GM23338 (cell line): ENCODE results near the gene TMEM61. TPM values are rescaled to one million over a fixed set of nuclear protein-coding genes. Genes with fewer than 3 reads are reported as not detected.

Experiments used
- ATAC-seq: fragments of 200-7000 bp; cut with Tn5 transposase; 3 replicates; pipeline ENCODE4 v1.9.1; 2020
- DNase-seq: peaks from one replicate; pipeline ENCODE4 v3.0.0-alpha.2; 2015; ENCODE audit warnings: low spot score
- H2AFZ ChIP-seq: fragments of 200-600 bp; sonication (generic); 2 replicates; pipeline ENCODE4 v1.8.0; 2016; ENCODE audit warnings: antibody characterized with exemption, mild to moderate bottlenecking, moderate library complexity
- H3F3A ChIP-seq: fragments of 200-600 bp; sonication (generic); replicated peaks from 2 replicates; pipeline ENCODE4 v1.8.0; 2017; ENCODE audit warnings: antibody characterized with exemption, mixed run types, low read depth
- H3K27ac ChIP-seq: fragments of 200-600 bp; sonication (generic); 2 replicates; pipeline ENCODE4 v1.6.1; 2016; ENCODE audit warnings: low read depth
- H3K27me3 ChIP-seq: fragments of 200-600 bp; sonication (generic); 2 replicates; pipeline ENCODE4 v1.8.0; 2016; ENCODE audit warnings: mild to moderate bottlenecking, mixed run types, moderate library complexity; ENCODE audit not compliant: insufficient read depth
- H3K36me3 ChIP-seq: fragments of 200-600 bp; sonication (generic); 2 replicates; pipeline ENCODE4 v1.8.0; 2016; ENCODE audit warnings: mild to moderate bottlenecking; ENCODE audit not compliant: insufficient read depth
- H3K4me1 ChIP-seq: fragments of 200-600 bp; sonication (generic); 2 replicates; pipeline ENCODE4 v1.8.0; 2016; ENCODE audit warnings: mild to moderate bottlenecking, moderate library complexity; ENCODE audit not compliant: insufficient read depth
- H3K4me2 ChIP-seq: fragments of 200-600 bp; sonication (generic); 2 replicates; pipeline ENCODE4 v1.7.1; 2017; ENCODE audit warnings: mixed run types
- H3K4me3 ChIP-seq: fragments of 200-600 bp; sonication (generic); 2 replicates; pipeline ENCODE4 v1.6.1; 2016; ENCODE audit warnings: mixed run types
- H3K79me2 ChIP-seq: fragments of 200-600 bp; sonication (generic); replicated peaks from 2 replicates; pipeline ENCODE4 v1.8.0; 2017; ENCODE audit warnings: mild to moderate bottlenecking; ENCODE audit not compliant: insufficient read depth
- H3K9me2 ChIP-seq: fragments of 200-600 bp; sonication (generic); 2 replicates; pipeline ENCODE4 v1.8.0; 2017; ENCODE audit not compliant: insufficient read depth
- H4K20me1 ChIP-seq: fragments of 200-600 bp; sonication (generic); replicated peaks from 2 replicates; pipeline ENCODE4 v1.8.0; 2017; ENCODE audit warnings: mild to moderate bottlenecking; ENCODE audit not compliant: insufficient read depth
- H3K27ac Mint-ChIP-seq: 2 replicates; pipeline ENCODE4 v1.8.0; 2020; ENCODE audit warnings: inconsistent platforms, mild to moderate bottlenecking, moderate library complexity, mixed read lengths
- H3K27me3 Mint-ChIP-seq: 3 replicates; pipeline ENCODE4 v1.8.0; 2022; ENCODE audit warnings: low read depth, mild to moderate bottlenecking, moderate library complexity, mixed read lengths, inconsistent platforms; ENCODE audit not compliant: insufficient read depth, poor library complexity
- H3K36me3 Mint-ChIP-seq: 3 replicates; pipeline ENCODE4 v1.8.0; 2021; ENCODE audit warnings: low read depth, mild to moderate bottlenecking, inconsistent platforms, moderate library complexity, mixed read lengths
- H3K4me1 Mint-ChIP-seq: 3 replicates; pipeline ENCODE4 v1.8.0; 2020; ENCODE audit warnings: mild to moderate bottlenecking, inconsistent platforms, mixed read lengths
- H3K4me3 Mint-ChIP-seq: 3 replicates; pipeline ENCODE4 v1.8.0; 2021; ENCODE audit warnings: moderate library complexity, mild to moderate bottlenecking, inconsistent platforms, mixed read lengths
- H3K9me3 Mint-ChIP-seq: 3 replicates; pipeline ENCODE4 v1.8.0; 2020; ENCODE audit warnings: moderate library complexity, mild to moderate bottlenecking, inconsistent platforms, mixed read lengths
- CREB1 ChIP-seq: fragments of 250-450 bp; sonication (Bioruptor Pico); IDR thresholded peaks from 2 replicates; pipeline ENCODE4 v1.5.0; 2020; ENCODE audit warnings: low read depth, mild to moderate bottlenecking, moderate library complexity
- ETS1 ChIP-seq: IDR thresholded peaks from 2 replicates; pipeline ENCODE4 v1.6.1; 2016; ENCODE audit warnings: antibody characterized with exemption
- EZH2 ChIP-seq: fragments of 200-600 bp; sonication (generic); IDR thresholded peaks from one replicate; pipeline ENCODE4 v1.8.0; 2017; ENCODE audit warnings: antibody characterized with exemption, mild to moderate bottlenecking, low read depth; ENCODE audit not compliant: unreplicated experiment
- EZH2phosphoT487 ChIP-seq: fragments of 200-600 bp; sonication (generic); IDR thresholded peaks from one replicate; pipeline ENCODE4 v1.8.1; 2018; ENCODE audit warnings: antibody characterized with exemption; ENCODE audit not compliant: unreplicated experiment
- NANOG ChIP-seq: IDR thresholded peaks from 2 replicates; pipeline ENCODE4 v1.6.1; 2016; ENCODE audit warnings: antibody characterized with exemption, borderline replicate concordance
- POLR2AphosphoS5 ChIP-seq: IDR thresholded peaks from 2 replicates; pipeline ENCODE4 v1.6.1; 2016; ENCODE audit warnings: antibody characterized with exemption, low read depth
- polyA plus RNA-seq: library from polyadenylated mRNA; unstranded; fragments of >200 nt; fragmentation: Nextera tagmentation; extraction: Ambion mirVana; gene quantifications from 2 replicates; pipeline ENCODE4 v1.2.1, GENCODE V29; 2016
- total RNA-seq: library from RNA; depleted of rRNA; stranded (reverse); fragments of >200 nt; shearing (Covaris generic); gene quantifications from 2 replicates; pipeline ENCODE4 v1.2.3, GENCODE V29; 2014
- TF ChIP-seq, protein P1 (sequence below): IDR thresholded peaks from one replicate; pipeline ENCODE4 v1.6.1; 2018; ENCODE audit warnings: antibody characterized with exemption; ENCODE audit not compliant: unreplicated experiment
- TF ChIP-seq, protein P2 (sequence below), 2 experiments: fragments of 200-600 bp in 1 of 2; sonication (generic) in 1 of 2; conservative IDR thresholded peaks; 2 replicates each; pipeline versions ENCODE4 v1.5.1 to v1.6.1; 2016 to 2017; ENCODE audit warnings: antibody characterized with exemption in 2 of 2, low read depth in 2 of 2, mild to moderate bottlenecking in 2 of 2, moderate library complexity in 1 of 2
- TF ChIP-seq, protein P3 (sequence below): fragments of 250-450 bp; sonication (Bioruptor Pico); IDR thresholded peaks from 2 replicates; pipeline ENCODE4 v1.5.0; 2020; ENCODE audit warnings: mild to moderate bottlenecking, moderate library complexity

The TMEM61 gene
- total and polyA plus RNA-seq, 2 experiments from 2014 or later = 2.0 to 3.6 TPM

- TF ChIP-seq POLR2AphosphoS5 (no peak), CREB1 (no peak), EZH2 (no peak), EZH2phosphoT487 (no peak), ETS1 (no peak), NANOG (no peak)
- TF ChIP-seq, protein P1, sequence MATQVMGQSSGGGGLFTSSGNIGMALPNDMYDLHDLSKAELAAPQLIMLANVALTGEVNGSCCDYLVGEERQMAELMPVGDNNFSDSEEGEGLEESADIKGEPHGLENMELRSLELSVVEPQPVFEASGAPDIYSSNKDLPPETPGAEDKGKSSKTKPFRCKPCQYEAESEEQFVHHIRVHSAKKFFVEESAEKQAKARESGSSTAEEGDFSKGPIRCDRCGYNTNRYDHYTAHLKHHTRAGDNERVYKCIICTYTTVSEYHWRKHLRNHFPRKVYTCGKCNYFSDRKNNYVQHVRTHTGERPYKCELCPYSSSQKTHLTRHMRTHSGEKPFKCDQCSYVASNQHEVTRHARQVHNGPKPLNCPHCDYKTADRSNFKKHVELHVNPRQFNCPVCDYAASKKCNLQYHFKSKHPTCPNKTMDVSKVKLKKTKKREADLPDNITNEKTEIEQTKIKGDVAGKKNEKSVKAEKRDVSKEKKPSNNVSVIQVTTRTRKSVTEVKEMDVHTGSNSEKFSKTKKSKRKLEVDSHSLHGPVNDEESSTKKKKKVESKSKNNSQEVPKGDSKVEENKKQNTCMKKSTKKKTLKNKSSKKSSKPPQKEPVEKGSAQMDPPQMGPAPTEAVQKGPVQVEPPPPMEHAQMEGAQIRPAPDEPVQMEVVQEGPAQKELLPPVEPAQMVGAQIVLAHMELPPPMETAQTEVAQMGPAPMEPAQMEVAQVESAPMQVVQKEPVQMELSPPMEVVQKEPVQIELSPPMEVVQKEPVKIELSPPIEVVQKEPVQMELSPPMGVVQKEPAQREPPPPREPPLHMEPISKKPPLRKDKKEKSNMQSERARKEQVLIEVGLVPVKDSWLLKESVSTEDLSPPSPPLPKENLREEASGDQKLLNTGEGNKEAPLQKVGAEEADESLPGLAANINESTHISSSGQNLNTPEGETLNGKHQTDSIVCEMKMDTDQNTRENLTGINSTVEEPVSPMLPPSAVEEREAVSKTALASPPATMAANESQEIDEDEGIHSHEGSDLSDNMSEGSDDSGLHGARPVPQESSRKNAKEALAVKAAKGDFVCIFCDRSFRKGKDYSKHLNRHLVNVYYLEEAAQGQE = no peak
- TF ChIP-seq, protein P2, sequence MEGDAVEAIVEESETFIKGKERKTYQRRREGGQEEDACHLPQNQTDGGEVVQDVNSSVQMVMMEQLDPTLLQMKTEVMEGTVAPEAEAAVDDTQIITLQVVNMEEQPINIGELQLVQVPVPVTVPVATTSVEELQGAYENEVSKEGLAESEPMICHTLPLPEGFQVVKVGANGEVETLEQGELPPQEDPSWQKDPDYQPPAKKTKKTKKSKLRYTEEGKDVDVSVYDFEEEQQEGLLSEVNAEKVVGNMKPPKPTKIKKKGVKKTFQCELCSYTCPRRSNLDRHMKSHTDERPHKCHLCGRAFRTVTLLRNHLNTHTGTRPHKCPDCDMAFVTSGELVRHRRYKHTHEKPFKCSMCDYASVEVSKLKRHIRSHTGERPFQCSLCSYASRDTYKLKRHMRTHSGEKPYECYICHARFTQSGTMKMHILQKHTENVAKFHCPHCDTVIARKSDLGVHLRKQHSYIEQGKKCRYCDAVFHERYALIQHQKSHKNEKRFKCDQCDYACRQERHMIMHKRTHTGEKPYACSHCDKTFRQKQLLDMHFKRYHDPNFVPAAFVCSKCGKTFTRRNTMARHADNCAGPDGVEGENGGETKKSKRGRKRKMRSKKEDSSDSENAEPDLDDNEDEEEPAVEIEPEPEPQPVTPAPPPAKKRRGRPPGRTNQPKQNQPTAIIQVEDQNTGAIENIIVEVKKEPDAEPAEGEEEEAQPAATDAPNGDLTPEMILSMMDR (conservative IDR thresholded peaks at IDR 0.05; ENCODE audit: low read depth in 2 of 2) = no peak
Measured at GRCh38 chr1:55012661-55013060, 32.2 kb downstream of the TMEM61 start (continued).

DNA sequence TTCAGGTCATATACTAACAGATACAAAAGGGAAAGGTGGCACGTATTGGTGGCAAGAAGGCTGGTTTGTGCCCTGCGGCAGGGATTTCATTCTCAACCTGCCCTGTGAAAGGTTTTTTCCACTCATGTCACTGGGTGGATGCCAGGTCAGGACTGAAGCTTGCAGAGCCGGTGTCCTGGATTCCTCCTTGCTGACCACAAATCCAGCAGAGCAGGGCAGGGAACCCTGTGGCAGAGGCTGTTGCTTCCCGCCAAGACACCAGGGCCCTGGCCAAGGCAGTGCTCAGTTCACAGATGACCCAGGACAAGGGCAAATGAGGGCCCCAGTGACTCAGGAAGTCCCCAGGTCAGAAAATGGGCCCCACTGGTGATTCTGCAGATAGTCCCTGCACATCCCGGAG is 34.7 kb downstream of the TMEM61 start:
- Histone ChIP-seq H3K4me1 (peaks cover 22% of the 10 kb centered on the region; the same call in 1 of the 2 replicates), H3K27me3 (no peaks in the 10 kb centered on the region), H3K4me2 (no peak overlapping the region), H4K20me1 (no peaks in the 10 kb centered on the region), H3K9me2 (no peaks in the 10 kb centered on the region), H3F3A (no peaks in the 10 kb centered on the region), H2AFZ (no peak overlapping the region), H3K27ac (no peak overlapping the region), H3K4me3 (no peak overlapping the region), H3K36me3 (no peaks in the 10 kb centered on the region), H3K79me2 (no peaks in the 10 kb centered on the region)
- Mint-ChIP-seq H3K27me3 (peaks cover 12% of the 10 kb centered on the region), H3K9me3 (no peaks in the 10 kb centered on the region), H3K4me3 (no peak overlapping the region), H3K36me3 (no peaks in the 10 kb centered on the region; the same call in 2 of the 3 replicates), H3K4me1 (peaks cover 13% of the 10 kb centered on the region), H3K27ac (no peak overlapping the region)
- DNase-seq (no peak), ATAC-seq (no peak)
- TF ChIP-seq, protein P3, sequence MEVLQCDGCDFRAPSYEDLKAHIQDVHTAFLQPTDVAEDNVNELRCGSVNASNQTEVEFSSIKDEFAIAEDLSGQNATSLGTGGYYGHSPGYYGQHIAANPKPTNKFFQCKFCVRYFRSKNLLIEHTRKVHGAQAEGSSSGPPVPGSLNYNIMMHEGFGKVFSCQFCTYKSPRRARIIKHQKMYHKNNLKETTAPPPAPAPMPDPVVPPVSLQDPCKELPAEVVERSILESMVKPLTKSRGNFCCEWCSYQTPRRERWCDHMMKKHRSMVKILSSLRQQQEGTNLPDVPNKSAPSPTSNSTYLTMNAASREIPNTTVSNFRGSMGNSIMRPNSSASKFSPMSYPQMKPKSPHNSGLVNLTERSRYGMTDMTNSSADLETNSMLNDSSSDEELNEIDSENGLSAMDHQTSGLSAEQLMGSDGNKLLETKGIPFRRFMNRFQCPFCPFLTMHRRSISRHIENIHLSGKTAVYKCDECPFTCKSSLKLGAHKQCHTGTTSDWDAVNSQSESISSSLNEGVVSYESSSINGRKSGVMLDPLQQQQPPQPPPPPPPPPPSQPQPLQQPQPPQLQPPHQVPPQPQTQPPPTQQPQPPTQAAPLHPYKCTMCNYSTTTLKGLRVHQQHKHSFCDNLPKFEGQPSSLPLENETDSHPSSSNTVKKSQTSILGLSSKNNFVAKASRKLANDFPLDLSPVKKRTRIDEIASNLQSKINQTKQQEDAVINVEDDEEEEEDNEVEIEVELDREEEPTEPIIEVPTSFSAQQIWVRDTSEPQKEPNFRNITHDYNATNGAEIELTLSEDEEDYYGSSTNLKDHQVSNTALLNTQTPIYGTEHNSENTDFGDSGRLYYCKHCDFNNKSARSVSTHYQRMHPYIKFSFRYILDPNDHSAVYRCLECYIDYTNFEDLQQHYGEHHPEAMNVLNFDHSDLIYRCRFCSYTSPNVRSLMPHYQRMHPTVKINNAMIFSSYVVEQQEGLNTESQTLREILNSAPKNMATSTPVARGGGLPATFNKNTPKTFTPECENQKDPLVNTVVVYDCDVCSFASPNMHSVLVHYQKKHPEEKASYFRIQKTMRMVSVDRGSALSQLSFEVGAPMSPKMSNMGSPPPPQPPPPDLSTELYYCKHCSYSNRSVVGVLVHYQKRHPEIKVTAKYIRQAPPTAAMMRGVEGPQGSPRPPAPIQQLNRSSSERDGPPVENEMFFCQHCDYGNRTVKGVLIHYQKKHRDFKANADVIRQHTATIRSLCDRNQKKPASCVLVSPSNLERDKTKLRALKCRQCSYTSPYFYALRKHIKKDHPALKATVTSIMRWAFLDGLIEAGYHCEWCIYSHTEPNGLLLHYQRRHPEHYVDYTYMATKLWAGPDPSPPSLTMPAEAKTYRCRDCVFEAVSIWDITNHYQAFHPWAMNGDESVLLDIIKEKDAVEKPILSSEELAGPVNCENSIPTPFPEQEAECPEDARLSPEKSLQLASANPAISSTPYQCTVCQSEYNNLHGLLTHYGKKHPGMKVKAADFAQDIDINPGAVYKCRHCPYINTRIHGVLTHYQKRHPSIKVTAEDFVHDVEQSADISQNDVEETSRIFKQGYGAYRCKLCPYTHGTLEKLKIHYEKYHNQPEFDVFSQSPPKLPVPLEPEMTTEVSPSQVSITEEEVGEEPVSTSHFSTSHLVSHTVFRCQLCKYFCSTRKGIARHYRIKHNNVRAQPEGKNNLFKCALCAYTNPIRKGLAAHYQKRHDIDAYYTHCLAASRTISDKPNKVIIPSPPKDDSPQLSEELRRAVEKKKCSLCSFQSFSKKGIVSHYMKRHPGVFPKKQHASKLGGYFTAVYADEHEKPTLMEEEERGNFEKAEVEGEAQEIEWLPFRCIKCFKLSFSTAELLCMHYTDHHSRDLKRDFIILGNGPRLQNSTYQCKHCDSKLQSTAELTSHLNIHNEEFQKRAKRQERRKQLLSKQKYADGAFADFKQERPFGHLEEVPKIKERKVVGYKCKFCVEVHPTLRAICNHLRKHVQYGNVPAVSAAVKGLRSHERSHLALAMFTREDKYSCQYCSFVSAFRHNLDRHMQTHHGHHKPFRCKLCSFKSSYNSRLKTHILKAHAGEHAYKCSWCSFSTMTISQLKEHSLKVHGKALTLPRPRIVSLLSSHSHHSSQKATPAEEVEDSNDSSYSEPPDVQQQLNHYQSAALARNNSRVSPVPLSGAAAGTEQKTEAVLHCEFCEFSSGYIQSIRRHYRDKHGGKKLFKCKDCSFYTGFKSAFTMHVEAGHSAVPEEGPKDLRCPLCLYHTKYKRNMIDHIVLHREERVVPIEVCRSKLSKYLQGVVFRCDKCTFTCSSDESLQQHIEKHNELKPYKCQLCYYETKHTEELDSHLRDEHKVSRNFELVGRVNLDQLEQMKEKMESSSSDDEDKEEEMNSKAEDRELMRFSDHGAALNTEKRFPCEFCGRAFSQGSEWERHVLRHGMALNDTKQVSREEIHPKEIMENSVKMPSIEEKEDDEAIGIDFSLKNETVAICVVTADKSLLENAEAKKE = no peak
- TF ChIP-seq POLR2AphosphoS5 (no peak), CREB1 (no peak)
